ENCODE data around the gene FANK1. TPM values are rescaled to one million over a fixed set of nuclear protein-coding genes. Genes with fewer than 3 reads are reported as not detected.
"Not testable (repeated sequence)": the region's sequence is repeated elsewhere in the genome, so short reads cannot be mapped to it uniquely, and the experiment has no call there.

FANK1 gene
- total RNA-seq, 1 donor from 2014 or later: 0.30 TPM

GRCh38 chr10:125881192-125881591 lies 15.2 kb upstream of the FANK1 start, which contains the start of gene DHX32:
DHX32 (minus strand) TSS chr10:125881292; CDS start chr10:125880824, 468 bp downstream.
- intact Hi-C loops (cut with micrococcal nuclease): no loop called here
- H3K4me1 ChIP-seq: peaks cover 46% of the 10 kb centered on the region
- H3K9me3 ChIP-seq (replicated peaks): peaks cover 11% of the 10 kb centered on the region
- TF ChIP-seq, protein P1, sequence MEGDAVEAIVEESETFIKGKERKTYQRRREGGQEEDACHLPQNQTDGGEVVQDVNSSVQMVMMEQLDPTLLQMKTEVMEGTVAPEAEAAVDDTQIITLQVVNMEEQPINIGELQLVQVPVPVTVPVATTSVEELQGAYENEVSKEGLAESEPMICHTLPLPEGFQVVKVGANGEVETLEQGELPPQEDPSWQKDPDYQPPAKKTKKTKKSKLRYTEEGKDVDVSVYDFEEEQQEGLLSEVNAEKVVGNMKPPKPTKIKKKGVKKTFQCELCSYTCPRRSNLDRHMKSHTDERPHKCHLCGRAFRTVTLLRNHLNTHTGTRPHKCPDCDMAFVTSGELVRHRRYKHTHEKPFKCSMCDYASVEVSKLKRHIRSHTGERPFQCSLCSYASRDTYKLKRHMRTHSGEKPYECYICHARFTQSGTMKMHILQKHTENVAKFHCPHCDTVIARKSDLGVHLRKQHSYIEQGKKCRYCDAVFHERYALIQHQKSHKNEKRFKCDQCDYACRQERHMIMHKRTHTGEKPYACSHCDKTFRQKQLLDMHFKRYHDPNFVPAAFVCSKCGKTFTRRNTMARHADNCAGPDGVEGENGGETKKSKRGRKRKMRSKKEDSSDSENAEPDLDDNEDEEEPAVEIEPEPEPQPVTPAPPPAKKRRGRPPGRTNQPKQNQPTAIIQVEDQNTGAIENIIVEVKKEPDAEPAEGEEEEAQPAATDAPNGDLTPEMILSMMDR (IDR thresholded peaks at IDR 0.05; ENCODE audit: borderline replicate concordance): no peak
- peaks cover 26% of the 10 kb centered on the region for H3K36me3 ChIP-seq
- H3K27ac ChIP-seq (replicated peaks): peak within 1 kb of the TSS; percentile 68
- no peak for DNase-seq
- H3K27me3 ChIP-seq (ENCODE audit: low read depth): no peaks in the 10 kb centered on the region
- H3K4me3 ChIP-seq: peak within 1 kb of the TSS; percentile 37

- Histone ChIP-seq H3K36me3 (peaks cover 12% of the 10 kb centered on the region), H3K4me3 (no peak overlapping the region), H3K9me3 (replicated peaks) (no peaks in the 10 kb centered on the region), H3K27ac (replicated peaks) (peak overlapping the region; percentile 57), H3K27me3 (ENCODE audit: low read depth) (no peaks in the 10 kb centered on the region), H3K4me1 (peaks cover 50% of the 10 kb centered on the region)
- intact Hi-C loops (cut with micrococcal nuclease): no loop called here
- no peak for DNase-seq
- TF ChIP-seq, protein P1 (IDR thresholded peaks at IDR 0.05; ENCODE audit: borderline replicate concordance): no peak
Measured at GRCh38 chr10:125882596-125882995, 13.8 kb upstream of the FANK1 start.

DNA sequence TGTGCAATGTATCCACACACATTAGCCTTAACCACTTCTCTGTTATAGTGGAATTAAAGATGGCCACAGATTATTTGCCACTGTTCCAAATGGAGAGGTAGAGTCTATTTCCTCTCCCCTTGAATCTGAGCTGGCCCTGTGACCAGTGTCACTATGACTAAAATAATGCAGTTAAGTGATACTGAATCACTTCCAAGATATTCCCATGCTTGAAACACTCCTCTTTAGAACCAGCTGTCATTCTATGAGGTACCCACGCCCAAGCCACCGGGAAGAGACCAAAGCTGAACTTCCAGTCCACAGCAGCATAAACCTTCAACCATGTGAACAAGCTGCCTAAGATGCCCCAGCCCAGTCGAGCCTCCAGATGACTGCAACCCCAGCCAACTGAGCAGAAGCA lies 13.2 kb upstream of the FANK1 start:
- Histone ChIP-seq H3K36me3 (peaks cover 11% of the 10 kb centered on the region), H3K4me3 (no peak overlapping the region), H3K27me3 (ENCODE audit: low read depth) (no peaks in the 10 kb centered on the region), H3K27ac (replicated peaks) (peak overlapping the region; percentile 57), H3K9me3 (replicated peaks) (no peaks in the 10 kb centered on the region), H3K4me1 (peaks cover 54% of the 10 kb centered on the region)
- no peak for DNase-seq
- intact Hi-C loops (cut with micrococcal nuclease): no loop called here
- TF ChIP-seq, protein P1 (IDR thresholded peaks at IDR 0.05; ENCODE audit: borderline replicate concordance): no peak

DNA sequence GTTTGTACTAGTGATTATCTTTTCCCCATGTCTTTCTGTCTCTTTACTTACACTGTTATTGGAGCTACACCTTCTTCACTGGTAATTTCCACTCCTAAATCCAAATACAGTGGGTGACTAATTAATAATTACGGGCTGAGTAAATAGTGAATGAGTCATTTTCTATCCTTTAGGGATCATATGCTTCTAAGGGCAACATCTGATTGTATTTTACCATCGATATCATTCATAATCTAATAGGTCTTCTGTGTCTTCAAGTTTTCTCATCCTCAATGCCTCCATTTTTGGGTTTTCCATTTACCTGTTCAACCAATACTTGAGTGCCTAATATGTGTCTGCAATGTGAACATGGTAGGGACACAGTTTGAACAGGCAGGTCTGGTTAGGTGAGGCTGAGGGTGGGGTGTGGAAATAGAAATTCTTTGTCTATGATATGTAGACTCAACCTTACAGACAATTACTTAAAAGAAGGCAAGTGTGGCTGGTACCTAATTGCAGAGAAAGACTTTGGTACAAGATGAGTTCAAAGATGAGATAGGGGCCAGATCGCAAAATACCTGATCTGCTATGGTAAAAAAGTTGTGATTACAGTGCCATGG lies 9.4 kb upstream of the FANK1 start:
- Histone ChIP-seq H3K4me3 (no peak overlapping the region), H3K27me3 (ENCODE audit: low read depth) (no peaks in the 10 kb centered on the region), H3K36me3 (peaks cover 11% of the 10 kb centered on the region), H3K4me1 (peaks cover 60% of the 10 kb centered on the region), H3K9me3 (replicated peaks) (no peaks in the 10 kb centered on the region), H3K27ac (replicated peaks) (no peak overlapping the region)
- TF ChIP-seq, protein P1 (IDR thresholded peaks at IDR 0.05; ENCODE audit: borderline replicate concordance): no peak
- intact Hi-C loops (cut with micrococcal nuclease): no loop called here
- no peak for DNase-seq

DNA sequence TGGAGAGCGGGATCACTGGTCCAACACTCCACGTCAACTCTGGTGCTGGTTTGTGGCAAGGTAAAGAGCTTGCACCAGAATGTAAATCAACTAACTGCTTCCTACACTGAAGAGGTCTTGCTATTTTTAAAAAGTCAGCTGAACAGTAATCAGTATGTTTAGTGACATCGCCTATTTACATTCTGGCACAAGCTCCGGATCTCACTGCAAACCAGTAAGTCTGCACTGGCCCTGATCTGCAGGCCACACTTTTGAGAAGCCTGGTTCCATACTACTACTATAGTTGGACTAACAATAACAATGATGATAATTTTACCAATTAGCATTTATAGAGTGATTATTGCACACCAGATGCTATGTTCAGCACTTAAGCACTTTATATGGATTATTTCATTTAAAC lies 6.9 kb upstream of the FANK1 start:
- intact Hi-C loops (cut with micrococcal nuclease); H3K4me3 ChIP-seq; H3K27me3 ChIP-seq (ENCODE audit: low read depth); H3K9me3 ChIP-seq (replicated peaks); DNase-seq; H3K36me3 ChIP-seq: not testable (repeated sequence)
- peak overlapping the region; percentile 68 for H3K27ac ChIP-seq (replicated peaks)
- H3K4me1 ChIP-seq: peaks cover 64% of the 10 kb centered on the region

DNA sequence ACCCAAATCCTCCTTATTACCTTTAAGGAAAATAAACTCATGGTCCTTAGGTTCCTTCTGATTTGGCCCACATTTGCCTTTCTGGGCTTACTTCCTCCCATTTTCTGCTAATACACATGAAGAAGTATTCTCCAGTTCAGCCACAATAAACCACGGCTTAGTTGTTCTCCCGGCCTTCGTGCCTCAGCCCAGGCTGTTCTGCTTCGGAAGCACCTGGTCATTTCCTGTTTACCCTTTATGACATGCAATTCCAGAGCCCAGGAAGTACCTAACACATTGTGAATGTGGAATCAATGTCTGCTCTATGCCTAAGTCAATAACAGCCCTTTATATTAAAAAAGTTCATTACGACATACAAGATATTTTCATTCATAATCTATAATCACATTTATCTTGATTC lies 4.0 kb upstream of the FANK1 start:
- H3K27me3 ChIP-seq (ENCODE audit: low read depth); H3K36me3 ChIP-seq; H3K9me3 ChIP-seq (replicated peaks); H3K4me3 ChIP-seq; intact Hi-C loops (cut with micrococcal nuclease); DNase-seq: not testable (repeated sequence)
- Histone ChIP-seq H3K4me1 (peaks cover 73% of the 10 kb centered on the region), H3K27ac (replicated peaks) (peak overlapping the region; percentile 44)

DNA sequence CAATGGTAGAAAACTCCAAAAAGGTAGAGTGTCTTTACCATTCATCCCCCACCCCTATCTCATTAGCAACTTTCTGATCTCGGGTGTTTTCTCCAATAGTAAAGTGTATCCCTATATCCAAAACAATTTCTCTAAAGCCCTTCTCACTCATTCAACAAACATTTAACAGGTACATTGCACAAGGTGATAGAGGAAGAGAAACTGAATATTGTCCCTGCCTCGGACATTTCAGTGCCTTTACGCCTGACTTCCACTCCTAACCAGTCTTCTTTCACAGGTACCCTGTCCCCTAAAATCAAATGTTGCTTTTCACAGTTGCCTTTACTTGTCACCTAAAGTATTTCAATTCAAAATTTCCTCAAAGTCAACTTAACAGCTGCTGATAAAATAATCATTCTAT lies 2.2 kb upstream of the FANK1 start:
- H3K36me3 ChIP-seq; DNase-seq; H3K9me3 ChIP-seq (replicated peaks); H3K27me3 ChIP-seq (ENCODE audit: low read depth); intact Hi-C loops (cut with micrococcal nuclease): not testable (repeated sequence)
- peak overlapping the region; percentile 96 for H3K27ac ChIP-seq (replicated peaks)
- H3K4me3 ChIP-seq: peak overlapping the region; percentile 99
- H3K4me1 ChIP-seq: peaks cover 57% of the 10 kb centered on the region

DNA sequence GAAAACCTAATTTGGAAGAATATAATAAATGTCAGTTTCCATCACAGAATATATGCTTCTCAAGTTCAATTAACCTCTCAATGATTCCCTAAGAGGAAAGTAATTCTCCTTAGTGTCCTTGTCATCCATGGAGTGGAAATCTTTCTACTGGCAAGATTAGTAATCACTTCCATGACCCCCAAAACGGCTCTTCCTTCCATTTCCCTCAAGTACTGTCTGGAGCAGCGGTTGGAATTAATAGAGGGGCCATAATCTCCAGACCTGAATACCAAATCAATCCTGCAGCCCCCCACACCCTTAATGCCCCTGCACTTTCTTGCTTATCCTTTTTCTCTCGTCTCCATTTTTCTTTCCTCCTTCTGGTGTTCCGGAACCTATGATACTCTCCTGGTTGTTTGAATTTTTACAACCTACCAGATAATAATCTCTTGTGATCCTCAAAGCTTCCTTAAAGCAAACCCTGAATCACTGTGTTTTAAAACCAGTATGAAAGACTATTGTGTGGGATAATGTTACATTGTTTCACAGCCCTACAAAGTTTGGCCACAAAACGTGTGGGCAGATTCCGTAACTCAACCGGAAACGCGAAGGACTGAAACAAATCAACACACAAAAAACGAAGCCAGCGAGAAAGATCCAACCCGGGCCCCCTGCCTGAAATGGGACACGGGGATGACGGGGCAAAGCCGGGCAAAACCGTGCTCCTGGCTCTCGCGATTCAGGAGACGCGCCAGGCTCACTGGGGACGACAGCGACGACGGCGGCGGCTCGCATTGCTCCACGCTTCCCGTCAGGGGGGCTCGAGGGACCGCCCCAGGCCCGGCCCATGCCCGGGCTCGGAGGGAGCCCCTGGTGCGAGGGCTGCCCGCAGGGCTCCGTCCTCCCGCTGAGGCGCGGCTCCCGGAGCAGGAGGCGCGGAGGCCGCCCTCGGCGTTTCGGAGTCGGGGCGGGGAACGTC lies 955 bp upstream of the FANK1 start:
- H3K27me3 ChIP-seq (ENCODE audit: low read depth); H3K9me3 ChIP-seq (replicated peaks); intact Hi-C loops (cut with micrococcal nuclease); H3K36me3 ChIP-seq: not testable (repeated sequence)
- Histone ChIP-seq H3K4me1 (peaks cover 50% of the 10 kb centered on the region), H3K27ac (replicated peaks) (peak overlapping the region; percentile 96), H3K4me3 (peak overlapping the region; percentile 99)
- DNase-seq: peak; percentile 65

DNA sequence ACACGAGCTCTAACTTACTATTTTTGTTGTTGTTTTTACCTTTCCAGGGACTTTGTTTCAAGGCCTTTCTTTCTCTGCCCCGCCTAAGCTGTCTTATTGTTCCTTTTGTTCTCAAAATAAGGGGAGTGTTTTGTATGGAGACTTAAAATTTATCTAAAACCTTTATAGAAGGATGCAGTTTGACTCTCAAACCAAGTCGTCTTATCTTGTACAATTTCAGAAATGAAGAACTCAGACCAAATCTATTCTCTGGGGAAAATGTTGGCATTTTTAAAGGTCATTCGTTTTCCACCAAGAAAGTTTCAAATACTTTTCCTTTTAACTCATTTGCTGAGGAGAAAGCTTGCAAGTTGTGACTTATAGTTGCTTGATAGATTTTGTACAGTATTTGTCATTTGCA lies 953 bp downstream of the FANK1 start:
- H3K4me1 ChIP-seq: peaks cover 42% of the 10 kb centered on the region
- H3K9me3 ChIP-seq (replicated peaks); H3K36me3 ChIP-seq; intact Hi-C loops (cut with micrococcal nuclease); H3K27me3 ChIP-seq (ENCODE audit: low read depth); DNase-seq; H3K27ac ChIP-seq (replicated peaks): not testable (repeated sequence)
- H3K4me3 ChIP-seq: peak overlapping the region; percentile 99

All from left ventricle myocardium inferior (tissue), 1 donor.